ENCODE measurements around the gene KRT78. TPM values are rescaled to one million over a fixed set of nuclear protein-coding genes. Genes with fewer than 3 reads are reported as not detected.

KRT78 gene
- total RNA-seq, 6 experiments from 2014 or later, result not detected

GRCh38 chr12:52835271-52836041 lies 13.3 kb downstream of the KRT78 start:
- no peak overlapping the region for H3K27ac ChIP-seq
- TF ChIP-seq CTCF (IDR thresholded peaks at IDR 0.05) (no peak), POLR2A (IDR thresholded peaks at IDR 0.05) (no peak)
- no peaks in the 10 kb centered on the region for H3K27me3 ChIP-seq
- DNase-seq (no peak), ATAC-seq (no peak)
- H3K4me3 ChIP-seq, result no peak overlapping the region
- no peaks in the 10 kb centered on the region for H3K9me3 ChIP-seq
- intact Hi-C loops (cut with DNase I), result no loop called here
- no peaks in the 10 kb centered on the region for H3K36me3 ChIP-seq
- no peaks in the 10 kb centered on the region for H3K4me1 ChIP-seq
- WGBS (ENCODE audit: insufficient coverage, low coverage, low lambda C conversion rate, missing lambda C conversion rate), result 57% methylated on average over 6 of the region's 15 CpGs

- no peaks in the 10 kb centered on the region for H3K4me1 ChIP-seq
- H3K36me3 ChIP-seq, result no peaks in the 10 kb centered on the region
- H3K4me3 ChIP-seq, result no peak overlapping the region
- no peak overlapping the region for H3K27ac ChIP-seq
- TF ChIP-seq POLR2A (IDR thresholded peaks at IDR 0.05) (no peak), CTCF (IDR thresholded peaks at IDR 0.05) (no peak)
- ATAC-seq, result no peak
- intact Hi-C loops (cut with DNase I), result no loop called here
- 42% methylated on average over 3 of the region's 4 CpGs for WGBS (ENCODE audit: insufficient coverage, low coverage, low lambda C conversion rate, missing lambda C conversion rate)
- no peaks in the 10 kb centered on the region for H3K9me3 ChIP-seq
- H3K27me3 ChIP-seq, result no peaks in the 10 kb centered on the region
- DNase-seq, result no peak
Observed at GRCh38 chr12:52834727-52835001, 14.1 kb downstream of the KRT78 start.

- Histone ChIP-seq H3K4me3 (no peak within 1 kb of the TSS), H3K36me3 (no peaks in the 10 kb centered on the region), H3K27ac (no peak within 1 kb of the TSS), H3K4me1 (no peaks in the 10 kb centered on the region), H3K27me3 (no peaks in the 10 kb centered on the region), H3K9me3 (no peaks in the 10 kb centered on the region)
- ATAC-seq, result no peak
- DNase-seq, result no peak
- TF ChIP-seq POLR2A (IDR thresholded peaks at IDR 0.05), result no peak
- TF ChIP-seq CTCF (IDR thresholded peaks at IDR 0.05), result no peak
- WGBS (ENCODE audit: insufficient coverage, low coverage, low lambda C conversion rate, missing lambda C conversion rate), result 69% methylated on average over 6 of the region's 22 CpGs
- intact Hi-C loops (cut with DNase I), result no loop called here
Observed at GRCh38 chr12:52833922-52834726, 14.7 kb downstream of the KRT78 start, which contains the start of gene KRT79. Gene KRT79 (minus strand): TSS chr12:52834311. CDS start chr12:52834260, 51 bp downstream.

- H3K27me3 ChIP-seq, result no peaks in the 10 kb centered on the region
- H3K9me3 ChIP-seq, result no peaks in the 10 kb centered on the region
- H3K27ac ChIP-seq, result no peak overlapping the region
- TF ChIP-seq POLR2A (IDR thresholded peaks at IDR 0.05), result no peak
- TF ChIP-seq CTCF (IDR thresholded peaks at IDR 0.05), result no peak
- intact Hi-C loops (cut with DNase I), result no loop called here
- ATAC-seq (no peak), DNase-seq (no peak)
- no peaks in the 10 kb centered on the region for H3K4me1 ChIP-seq
- no peak overlapping the region for H3K4me3 ChIP-seq
- no peaks in the 10 kb centered on the region for H3K36me3 ChIP-seq
- WGBS (ENCODE audit: insufficient coverage, low coverage, low lambda C conversion rate, missing lambda C conversion rate), result 85% methylated on average over 10 of the region's 20 CpGs
Observed at GRCh38 chr12:52832985-52833905, 15.5 kb downstream of the KRT78 start.
